DMS 273 (cell line): ENCODE measurements around the gene HTRA3.
"Not testable (repeated sequence)": the region's sequence is repeated elsewhere in the genome, so short reads cannot be mapped to it uniquely, and the experiment has no call there.

ENCODE experiments used
- DNase-seq: peaks from one replicate; lab custom pipeline; 2025; ENCODE audit not compliant: unreplicated experiment; lab: John Stamatoyannopoulos, UW

The HTRA3 gene

GRCh38 chr4:8338351-8338961 lies 68.9 kb downstream of the HTRA3 start:
- no peak for DNase-seq

- DNase-seq, result no peak
These were observed 71.3 kb downstream of the HTRA3 start for GRCh38 chr4:8340781-8341241.

- not testable (repeated sequence) for DNase-seq
These were observed 71.7 kb downstream of the HTRA3 start for GRCh38 chr4:8341281-8341680.

GRCh38 chr4:8341691-8342090 lies 72.1 kb downstream of the HTRA3 start:
- DNase-seq, result no peak

GRCh38 chr4:8342651-8343261 lies 73.2 kb downstream of the HTRA3 start:
- DNase-seq, result peak; percentile 9

GRCh38 chr4:8343262-8343966 lies 73.9 kb downstream of the HTRA3 start:
- DNase-seq, result no peak

GRCh38 chr4:8343967-8344331 lies 74.4 kb downstream of the HTRA3 start:
- no peak for DNase-seq

- DNase-seq, result no peak
These were observed 74.8 kb downstream of the HTRA3 start for GRCh38 chr4:8344377-8344776.

- DNase-seq, result no peak
These were observed 75.7 kb downstream of the HTRA3 start for GRCh38 chr4:8345053-8345945.

- no peak for DNase-seq
These were observed 76.6 kb downstream of the HTRA3 start for GRCh38 chr4:8345946-8346814.

- DNase-seq, result no peak
These were observed 77.5 kb downstream of the HTRA3 start for GRCh38 chr4:8346838-8347605.

GRCh38 chr4:8347660-8348059 lies 78.1 kb downstream of the HTRA3 start:
- no peak for DNase-seq

GRCh38 chr4:8348071-8348470 lies 78.5 kb downstream of the HTRA3 start:
- no peak for DNase-seq

- DNase-seq, result not testable (repeated sequence)
These were observed 79.7 kb downstream of the HTRA3 start for GRCh38 chr4:8349236-8349635.

GRCh38 chr4:8349664-8350236 lies 80.2 kb downstream of the HTRA3 start:
- DNase-seq, result no peak

GRCh38 chr4:8350352-8350751 lies 80.8 kb downstream of the HTRA3 start:
- no peak for DNase-seq

- DNase-seq, result no peak
These were observed 81.4 kb downstream of the HTRA3 start for GRCh38 chr4:8350841-8351461.

- no peak for DNase-seq
These were observed 82.4 kb downstream of the HTRA3 start for GRCh38 chr4:8351931-8352367.
